Vagina (tissue), 2 donors: ENCODE results near the gene SLC22A23. TPM values are rescaled to one million over a fixed set of nuclear protein-coding genes. Genes with fewer than 3 reads are reported as not detected.

Experiments
- DNase-seq, 2 donors: peaks; one replicate each; pipeline ENCODE4 v3.0.0-alpha.2; 2017; ENCODE audit errors: extremely low spot score in 2 of 2
- H3K27ac ChIP-seq: fragments of 200-600 bp; sonication (generic); one replicate; pipeline ENCODE4 v1.5.1; 2019
- H3K27me3 ChIP-seq: fragments of 200-600 bp; sonication (generic); one replicate; pipeline ENCODE4 v1.5.1; 2019
- H3K36me3 ChIP-seq, 2 donors: fragments of 200-600 bp; sonication (generic); one replicate each; pipeline ENCODE4 v1.5.1; 2017 to 2019
- H3K4me1 ChIP-seq: fragments of 200-600 bp; sonication (generic); one replicate; pipeline ENCODE4 v1.5.1; 2019
- H3K4me3 ChIP-seq, 2 donors: fragments of 200-600 bp; sonication (generic); 1 replicate in 1 of 2; 2 replicates in 1 of 2; pipeline ENCODE4 v1.5.1; 2016 to 2019
- H3K9me3 ChIP-seq: fragments of 200-600 bp; sonication (generic); one replicate; pipeline ENCODE4 v1.5.1; 2019
- POLR2A ChIP-seq, 2 donors: fragments of 450-650 bp; IDR thresholded peaks; one replicate each; pipeline ENCODE4 v1.6.1; 2017; ENCODE audit warnings: antibody characterized with exemption in 2 of 2, mild to moderate bottlenecking in 2 of 2, moderate library complexity in 2 of 2
- POLR2AphosphoS5 ChIP-seq, 2 donors: sonication (generic); formaldehyde crosslinking; IDR thresholded peaks; one replicate each; pipeline ENCODE4 v1.9.0; 2017; ENCODE audit warnings: antibody characterized with exemption in 2 of 2, mild to moderate bottlenecking in 2 of 2, low read depth in 1 of 2; ENCODE audit not compliant: insufficient read depth in 1 of 2
- intact Hi-C: fragments of 100-400 bp; cut with DNase I; formaldehyde crosslinking; loops from one replicate; pipeline ENCODE4 v1.15.1; 2023
- total RNA-seq: library from RNA; depleted of rRNA; stranded (reverse); fragments of >200 nt; gene quantifications from one replicate; pipeline ENCODE4 v1.2.3, GENCODE V29; 2016
- TF ChIP-seq, protein P1 (sequence below), 3 experiments: fragments of 450-650 bp in 2 of 3; fragments of 200-600 bp in 1 of 3; sonication (generic) in 1 of 3; IDR thresholded peaks; one replicate each; pipeline ENCODE4 v1.5.1; 2017 to 2019; ENCODE audit warnings: antibody characterized with exemption in 3 of 3, mild to moderate bottlenecking in 2 of 3, moderate library complexity in 2 of 3

SLC22A23 gene
- total RNA-seq, 1 donor from 2014 or later = 40.5 TPM

DNA sequence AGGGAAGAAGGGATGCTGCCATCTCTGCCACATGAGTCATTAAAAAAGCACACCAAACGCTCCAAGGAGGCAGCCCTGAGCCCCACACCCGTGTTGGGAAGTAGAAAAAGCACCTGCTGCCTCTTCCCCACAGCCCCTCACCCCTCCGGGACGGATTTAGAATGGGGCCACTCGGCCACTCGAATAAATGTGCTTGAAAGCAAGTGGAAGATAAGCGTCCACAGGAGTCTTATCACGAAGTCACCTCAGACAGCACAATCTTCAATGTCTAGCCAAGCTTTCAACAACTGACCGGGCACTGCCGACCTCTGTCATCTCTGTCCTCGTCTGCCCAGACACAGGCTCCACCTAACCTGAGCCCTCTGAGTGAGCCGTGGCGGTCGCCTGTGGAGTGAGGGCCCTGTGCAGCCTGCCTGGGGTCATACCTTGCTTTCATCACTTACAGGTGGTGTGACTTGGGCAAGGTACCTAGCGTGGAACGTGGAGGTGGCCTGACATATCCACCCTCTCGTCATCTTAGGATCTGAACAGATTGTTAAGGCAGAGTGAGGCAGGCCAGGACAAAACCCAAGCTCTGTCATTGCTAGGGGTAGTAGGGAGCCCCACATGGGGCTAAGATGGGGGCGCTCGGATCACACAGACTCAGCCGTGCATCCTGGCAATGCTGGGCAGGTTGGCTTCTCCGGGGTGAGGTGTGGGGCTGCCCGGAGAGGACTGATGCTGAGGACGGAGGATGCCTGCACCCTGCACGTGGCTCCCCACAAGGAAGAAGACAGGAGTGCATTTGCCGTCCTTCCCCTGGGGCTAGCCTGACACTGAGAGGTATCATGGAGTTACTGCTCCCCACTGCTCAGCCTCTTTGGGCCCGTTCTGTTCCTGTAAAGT is 163.3 kb downstream of the SLC22A23 start:
- Histone ChIP-seq H3K9me3 (no peaks in the 10 kb centered on the region), H3K4me3 (no peak overlapping the region), H3K27me3 (no peaks in the 10 kb centered on the region), H3K4me1 (no peaks in the 10 kb centered on the region), H3K27ac (no peak overlapping the region), H3K36me3 (peaks cover 0 to 4% of the 10 kb centered on the region in 2 donors)
- TF ChIP-seq POLR2A (IDR thresholded peaks at IDR 0.05) = no peak
- no peak for TF ChIP-seq POLR2AphosphoS5 (IDR thresholded peaks at IDR 0.05; ENCODE audit: insufficient read depth in 1 of 2, low read depth in 1 of 2)
- TF ChIP-seq, protein P1, sequence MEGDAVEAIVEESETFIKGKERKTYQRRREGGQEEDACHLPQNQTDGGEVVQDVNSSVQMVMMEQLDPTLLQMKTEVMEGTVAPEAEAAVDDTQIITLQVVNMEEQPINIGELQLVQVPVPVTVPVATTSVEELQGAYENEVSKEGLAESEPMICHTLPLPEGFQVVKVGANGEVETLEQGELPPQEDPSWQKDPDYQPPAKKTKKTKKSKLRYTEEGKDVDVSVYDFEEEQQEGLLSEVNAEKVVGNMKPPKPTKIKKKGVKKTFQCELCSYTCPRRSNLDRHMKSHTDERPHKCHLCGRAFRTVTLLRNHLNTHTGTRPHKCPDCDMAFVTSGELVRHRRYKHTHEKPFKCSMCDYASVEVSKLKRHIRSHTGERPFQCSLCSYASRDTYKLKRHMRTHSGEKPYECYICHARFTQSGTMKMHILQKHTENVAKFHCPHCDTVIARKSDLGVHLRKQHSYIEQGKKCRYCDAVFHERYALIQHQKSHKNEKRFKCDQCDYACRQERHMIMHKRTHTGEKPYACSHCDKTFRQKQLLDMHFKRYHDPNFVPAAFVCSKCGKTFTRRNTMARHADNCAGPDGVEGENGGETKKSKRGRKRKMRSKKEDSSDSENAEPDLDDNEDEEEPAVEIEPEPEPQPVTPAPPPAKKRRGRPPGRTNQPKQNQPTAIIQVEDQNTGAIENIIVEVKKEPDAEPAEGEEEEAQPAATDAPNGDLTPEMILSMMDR (IDR thresholded peaks at IDR 0.05) = no peak
- intact Hi-C loops = no loop called here
- no peak for DNase-seq

DNA sequence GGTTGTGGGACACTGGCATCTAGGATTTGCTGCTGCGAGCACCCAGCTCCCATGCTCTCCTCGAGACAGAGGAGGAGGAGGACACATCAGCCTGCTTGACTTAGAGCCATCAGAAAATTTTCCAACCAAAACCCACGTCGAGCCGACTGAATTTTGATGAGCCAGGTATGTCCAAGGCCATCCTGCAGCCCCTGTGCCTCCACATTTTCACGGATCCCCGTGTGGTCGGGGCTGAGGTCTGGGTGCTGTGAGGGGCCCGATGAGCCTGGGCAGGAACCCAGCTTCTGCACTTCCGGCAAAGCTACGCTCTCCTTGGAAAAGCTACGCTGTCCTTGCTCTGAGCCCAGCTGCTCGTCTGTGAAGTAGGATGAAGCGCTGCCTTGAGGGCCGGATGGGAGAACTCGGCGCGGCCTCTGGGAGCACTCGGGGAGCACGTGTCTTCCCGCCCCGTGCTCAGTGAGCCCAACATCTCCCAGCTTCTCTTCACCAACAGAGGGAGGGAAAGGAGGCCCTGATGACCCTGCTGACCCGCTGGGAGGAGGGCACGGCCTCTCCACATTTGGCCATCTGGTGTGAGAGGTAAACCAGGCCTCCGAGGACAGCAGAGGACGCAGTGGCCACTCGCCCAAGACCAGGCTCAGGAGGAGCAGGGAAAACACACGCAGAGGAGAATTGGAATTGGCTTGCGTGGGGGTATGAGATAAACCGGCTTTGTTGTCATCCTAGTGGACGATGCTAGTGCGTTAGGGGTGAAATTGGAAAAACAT is 164.2 kb downstream of the SLC22A23 start:
- TF ChIP-seq POLR2A (IDR thresholded peaks at IDR 0.05) (no peak), POLR2AphosphoS5 (IDR thresholded peaks at IDR 0.05; ENCODE audit: insufficient read depth in 1 of 2, low read depth in 1 of 2) (no peak)
- TF ChIP-seq, protein P1 (IDR thresholded peaks at IDR 0.05) = no peak
- peaks cover 0 to 4% of the 10 kb centered on the region in 2 donors for H3K36me3 ChIP-seq
- no peaks in the 10 kb centered on the region for H3K4me1 ChIP-seq
- intact Hi-C loops = no loop called here
- no peak for DNase-seq
- H3K27me3 ChIP-seq = no peaks in the 10 kb centered on the region
- H3K4me3 ChIP-seq = no peak overlapping the region
- H3K9me3 ChIP-seq = no peaks in the 10 kb centered on the region
- no peak overlapping the region for H3K27ac ChIP-seq

DNA sequence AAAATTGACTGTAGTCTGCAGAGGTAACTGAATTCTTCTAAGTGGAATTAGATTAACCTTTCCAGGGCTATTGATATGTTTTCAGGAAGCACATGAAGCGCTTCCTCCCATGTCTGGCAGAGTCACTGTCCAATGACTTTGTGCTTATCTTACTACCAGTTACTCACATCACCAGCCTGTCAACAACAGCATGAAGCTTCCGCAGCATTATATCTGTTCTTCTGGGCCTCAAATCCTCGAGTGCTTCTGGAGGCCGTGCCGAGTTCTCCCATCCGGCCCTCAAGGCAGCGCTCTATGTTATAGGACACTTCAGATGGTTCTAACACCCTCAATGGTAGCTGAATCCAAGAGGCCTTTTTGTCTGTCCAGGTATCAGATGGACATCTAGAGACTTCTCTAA is 164.9 kb downstream of the SLC22A23 start:
- H3K4me3 ChIP-seq = no peak overlapping the region
- H3K27ac ChIP-seq = no peak overlapping the region
- H3K4me1 ChIP-seq = no peaks in the 10 kb centered on the region
- peaks cover 0 to 4% of the 10 kb centered on the region in 2 donors for H3K36me3 ChIP-seq
- H3K9me3 ChIP-seq = no peaks in the 10 kb centered on the region
- TF ChIP-seq POLR2AphosphoS5 (IDR thresholded peaks at IDR 0.05; ENCODE audit: insufficient read depth in 1 of 2, low read depth in 1 of 2) = no peak
- no peak for TF ChIP-seq POLR2A (IDR thresholded peaks at IDR 0.05)
- no peaks in the 10 kb centered on the region for H3K27me3 ChIP-seq
- no peak for DNase-seq
- intact Hi-C loops = no loop called here

DNA sequence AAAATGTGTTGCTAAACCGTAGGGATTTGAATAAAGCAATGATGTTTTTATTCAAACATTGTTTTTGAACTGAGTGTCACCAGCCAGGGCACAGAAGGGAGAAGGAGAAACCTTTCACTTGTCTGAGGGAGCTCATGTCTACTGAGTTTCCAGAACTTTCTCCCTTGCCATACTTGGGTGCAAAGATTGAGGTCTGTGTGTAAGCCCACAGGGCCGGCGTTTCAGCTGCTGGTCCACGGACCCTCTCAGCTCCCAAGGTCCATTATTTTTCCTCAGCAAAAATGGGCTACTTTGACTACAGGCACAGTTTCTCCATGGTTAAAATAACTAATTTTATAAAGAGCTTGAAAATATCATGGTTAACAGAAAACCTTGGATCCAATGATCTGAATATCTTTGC is 165.5 kb downstream of the SLC22A23 start:
- no peaks in the 10 kb centered on the region for H3K4me1 ChIP-seq
- no peaks in the 10 kb centered on the region for H3K27me3 ChIP-seq
- H3K27ac ChIP-seq = no peak overlapping the region
- intact Hi-C loops = no loop called here
- no peak overlapping the region for H3K4me3 ChIP-seq
- DNase-seq = no peak
- TF ChIP-seq POLR2AphosphoS5 (IDR thresholded peaks at IDR 0.05; ENCODE audit: insufficient read depth in 1 of 2, low read depth in 1 of 2) (no peak), POLR2A (IDR thresholded peaks at IDR 0.05) (no peak)
- TF ChIP-seq, protein P1 (IDR thresholded peaks at IDR 0.05) = no peak
- H3K36me3 ChIP-seq = peaks cover 0 to 4% of the 10 kb centered on the region in 2 donors
- no peaks in the 10 kb centered on the region for H3K9me3 ChIP-seq

DNA sequence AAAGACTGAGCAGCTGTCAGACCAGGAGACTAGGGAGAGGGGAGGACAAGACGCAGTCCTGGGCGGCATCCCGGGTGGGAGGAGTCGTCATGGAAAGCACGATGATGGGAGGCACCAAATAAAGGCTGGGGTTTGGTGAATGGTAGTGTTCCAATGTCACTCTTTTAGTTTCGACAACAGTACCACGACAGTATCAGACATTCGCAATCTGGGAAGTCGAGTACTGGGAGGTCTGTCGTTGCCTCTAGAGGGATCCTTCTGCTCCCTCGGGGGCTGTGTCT is 166.0 kb downstream of the SLC22A23 start:
- no peaks in the 10 kb centered on the region for H3K9me3 ChIP-seq

More for the DNA sequence above, 166.0 kb downstream of the SLC22A23 start:
- peaks cover 0 to 4% of the 10 kb centered on the region in 2 donors for H3K36me3 ChIP-seq
- DNase-seq = no peak
- TF ChIP-seq POLR2AphosphoS5 (IDR thresholded peaks at IDR 0.05; ENCODE audit: insufficient read depth in 1 of 2, low read depth in 1 of 2) (no peak), POLR2A (IDR thresholded peaks at IDR 0.05) (no peak)
- no peaks in the 10 kb centered on the region for H3K4me1 ChIP-seq
- no peak overlapping the region for H3K4me3 ChIP-seq
- H3K27ac ChIP-seq = no peak overlapping the region
- intact Hi-C loops = no loop called here
- no peaks in the 10 kb centered on the region for H3K27me3 ChIP-seq
